Measurements from ENCODE around the gene KRT82.

DNA sequence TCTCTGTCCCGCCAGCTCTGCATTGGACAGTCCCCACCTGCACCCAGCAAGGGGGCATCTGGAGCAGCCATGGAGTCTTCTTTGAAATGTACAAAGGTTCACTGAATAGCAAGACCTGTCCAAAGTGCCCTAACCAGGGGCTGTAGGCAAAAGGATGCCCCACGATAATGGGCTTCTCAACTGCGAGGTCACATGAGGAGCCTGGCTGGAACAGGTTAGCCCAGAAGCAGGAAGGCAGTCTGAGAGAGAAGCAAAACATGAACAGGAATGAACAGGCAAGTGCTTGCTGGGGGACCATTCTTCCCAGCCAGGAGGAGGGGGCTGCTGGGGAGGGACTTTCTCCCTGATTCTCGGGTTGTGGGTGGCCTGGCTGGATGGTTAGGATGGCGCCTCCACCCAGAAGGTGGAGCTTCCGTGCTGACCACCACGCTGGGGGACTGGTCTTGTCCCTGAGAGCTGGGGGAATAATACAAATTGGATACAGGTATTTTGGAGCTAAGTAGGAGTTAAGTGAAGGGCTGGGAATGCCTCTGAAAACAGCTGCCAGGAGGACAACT is 46.0 kb downstream of the KRT82 start:
- no peak for TF ChIP-seq POLR2A (IDR thresholded peaks at IDR 0.05)
- TF ChIP-seq, protein P1, sequence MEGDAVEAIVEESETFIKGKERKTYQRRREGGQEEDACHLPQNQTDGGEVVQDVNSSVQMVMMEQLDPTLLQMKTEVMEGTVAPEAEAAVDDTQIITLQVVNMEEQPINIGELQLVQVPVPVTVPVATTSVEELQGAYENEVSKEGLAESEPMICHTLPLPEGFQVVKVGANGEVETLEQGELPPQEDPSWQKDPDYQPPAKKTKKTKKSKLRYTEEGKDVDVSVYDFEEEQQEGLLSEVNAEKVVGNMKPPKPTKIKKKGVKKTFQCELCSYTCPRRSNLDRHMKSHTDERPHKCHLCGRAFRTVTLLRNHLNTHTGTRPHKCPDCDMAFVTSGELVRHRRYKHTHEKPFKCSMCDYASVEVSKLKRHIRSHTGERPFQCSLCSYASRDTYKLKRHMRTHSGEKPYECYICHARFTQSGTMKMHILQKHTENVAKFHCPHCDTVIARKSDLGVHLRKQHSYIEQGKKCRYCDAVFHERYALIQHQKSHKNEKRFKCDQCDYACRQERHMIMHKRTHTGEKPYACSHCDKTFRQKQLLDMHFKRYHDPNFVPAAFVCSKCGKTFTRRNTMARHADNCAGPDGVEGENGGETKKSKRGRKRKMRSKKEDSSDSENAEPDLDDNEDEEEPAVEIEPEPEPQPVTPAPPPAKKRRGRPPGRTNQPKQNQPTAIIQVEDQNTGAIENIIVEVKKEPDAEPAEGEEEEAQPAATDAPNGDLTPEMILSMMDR (IDR thresholded peaks at IDR 0.05), result no peak

All from lower leg skin (tissue), 3 donors.